T-helper 1 cell (primary cell): Measurements from ENCODE around the gene FAAH2.
"Not testable (repeated sequence)": the region's sequence is repeated elsewhere in the genome, so short reads cannot be mapped to it uniquely, and the experiment has no call there.

Source experiments
- DNase-seq, 5 donors: peaks; one replicate each; pipeline ENCODE4 v3.0.0-alpha.2; 2012 to 2020
- total RNA-seq, 4 donors: gene quantifications; one replicate each; lab custom pipeline; 2026; lab: John Stamatoyannopoulos, UW

Gene FAAH2, protein sequence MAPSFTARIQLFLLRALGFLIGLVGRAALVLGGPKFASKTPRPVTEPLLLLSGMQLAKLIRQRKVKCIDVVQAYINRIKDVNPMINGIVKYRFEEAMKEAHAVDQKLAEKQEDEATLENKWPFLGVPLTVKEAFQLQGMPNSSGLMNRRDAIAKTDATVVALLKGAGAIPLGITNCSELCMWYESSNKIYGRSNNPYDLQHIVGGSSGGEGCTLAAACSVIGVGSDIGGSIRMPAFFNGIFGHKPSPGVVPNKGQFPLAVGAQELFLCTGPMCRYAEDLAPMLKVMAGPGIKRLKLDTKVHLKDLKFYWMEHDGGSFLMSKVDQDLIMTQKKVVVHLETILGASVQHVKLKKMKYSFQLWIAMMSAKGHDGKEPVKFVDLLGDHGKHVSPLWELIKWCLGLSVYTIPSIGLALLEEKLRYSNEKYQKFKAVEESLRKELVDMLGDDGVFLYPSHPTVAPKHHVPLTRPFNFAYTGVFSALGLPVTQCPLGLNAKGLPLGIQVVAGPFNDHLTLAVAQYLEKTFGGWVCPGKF
- 20.6 to 32.9 (median 25.8) reads per million in 4 donors for total RNA-seq

DNA sequence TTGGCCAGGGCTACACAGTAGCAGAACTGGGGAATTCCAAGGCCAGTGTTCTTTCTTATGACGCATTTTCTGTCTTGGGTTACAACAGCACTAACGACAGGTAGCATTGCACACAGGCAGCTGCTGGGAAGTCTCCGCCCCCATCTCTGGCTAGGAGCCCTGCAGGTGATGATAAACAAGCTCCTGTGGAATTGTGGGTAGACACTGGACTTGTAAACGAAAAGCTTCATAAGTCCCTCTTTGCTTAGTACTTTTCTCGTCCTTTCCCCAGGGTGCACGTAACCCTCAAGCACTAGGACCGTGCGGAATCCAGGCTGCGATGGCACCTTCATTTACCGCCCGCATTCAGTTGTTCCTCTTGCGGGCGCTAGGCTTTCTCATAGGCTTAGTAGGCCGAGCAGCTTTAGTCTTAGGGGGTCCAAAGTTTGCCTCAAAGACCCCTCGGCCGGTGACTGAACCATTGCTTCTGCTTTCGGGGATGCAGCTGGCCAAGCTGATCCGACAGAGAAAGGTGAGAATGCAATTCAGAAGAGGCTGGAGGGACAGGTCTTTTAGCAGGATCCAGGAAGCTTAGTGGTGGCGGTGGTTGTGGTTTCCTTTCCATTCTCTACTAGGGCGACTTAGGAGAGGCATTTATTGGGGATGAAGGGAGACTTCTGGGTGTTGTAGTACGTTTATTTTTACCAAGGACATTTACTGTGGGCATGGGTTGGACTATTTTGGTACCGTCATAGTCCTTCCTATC is at the start of gene FAAH2:
TSS of gene FAAH2 (plus strand) at position 200 of the 745 bp plus-strand sequence. CDS start at position 320, 120 bp downstream.
- DNase-seq: peak; percentile 51 to 83 (median 65)

GRCh38 chrX:57241967-57242366 is 44.5 kb upstream of the FAAH2 start:
- no peak for DNase-seq

DNA sequence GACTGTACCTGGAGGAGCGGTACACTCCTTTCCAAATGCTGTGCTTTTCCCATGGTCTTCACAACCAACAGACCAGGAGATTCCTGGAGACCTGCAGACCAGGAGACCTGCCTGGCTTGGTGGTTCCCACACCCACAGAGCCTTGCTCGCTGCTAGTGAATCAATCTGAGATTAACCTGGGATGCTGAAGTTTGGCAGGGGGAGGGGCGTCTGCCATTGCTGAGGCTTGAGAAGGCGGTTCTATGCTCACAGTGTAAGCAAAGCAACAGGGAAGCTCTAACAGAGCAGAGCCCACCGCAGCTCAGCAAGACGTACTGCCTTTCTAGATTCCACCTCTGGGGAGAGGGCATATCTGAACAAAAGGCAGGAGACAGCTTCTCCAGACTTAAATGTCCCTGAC is 34.5 kb upstream of the FAAH2 start:
- no peak for DNase-seq

GRCh38 chrX:57265126-57265525 is 21.4 kb upstream of the FAAH2 start:
- DNase-seq: no peak

- DNase-seq: no peak
Measured at GRCh38 chrX:57266275-57266674, 20.2 kb upstream of the FAAH2 start.

DNA sequence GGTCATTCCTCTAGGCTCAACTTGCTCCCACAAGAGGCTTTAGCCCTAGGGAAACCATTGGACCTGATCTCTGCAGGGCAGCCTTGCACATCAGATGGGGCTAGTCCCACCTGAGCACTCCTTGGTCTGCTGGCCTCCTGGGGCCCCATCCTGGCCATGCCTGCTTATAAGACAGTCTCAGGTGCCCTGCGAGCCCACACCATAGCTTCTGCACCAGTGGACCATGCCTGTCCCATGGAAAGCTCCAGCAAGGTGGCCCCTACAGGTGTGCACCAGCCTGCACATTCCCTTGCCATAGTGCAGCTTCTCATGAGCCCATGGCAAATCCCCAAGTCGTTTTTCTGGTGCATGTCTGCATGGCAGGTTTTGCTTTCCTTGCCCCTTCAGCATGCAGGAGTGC is 19.6 kb upstream of the FAAH2 start:
- no peak for DNase-seq

DNA sequence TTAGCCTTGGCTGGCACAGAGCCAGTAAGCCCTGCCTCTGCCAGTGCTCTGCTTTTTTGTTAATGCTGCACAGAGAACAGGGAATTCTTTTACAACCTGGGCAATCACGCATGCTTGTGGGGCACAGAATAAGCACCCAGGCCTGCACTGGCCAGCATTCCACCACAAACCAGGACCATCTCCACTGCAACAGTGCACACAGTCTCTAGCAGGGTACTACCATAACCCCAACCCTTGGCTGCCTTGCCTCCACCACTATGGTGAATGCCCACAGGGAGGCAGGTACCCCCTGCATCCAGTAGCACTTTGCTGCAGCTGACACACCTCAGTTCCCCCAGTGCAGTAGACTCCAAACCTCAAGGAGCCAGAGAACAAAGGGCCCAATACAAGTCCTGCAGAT is 19.2 kb upstream of the FAAH2 start:
- no peak for DNase-seq

GRCh38 chrX:57270980-57271379 is 15.5 kb upstream of the FAAH2 start:
- DNase-seq: no peak

DNA sequence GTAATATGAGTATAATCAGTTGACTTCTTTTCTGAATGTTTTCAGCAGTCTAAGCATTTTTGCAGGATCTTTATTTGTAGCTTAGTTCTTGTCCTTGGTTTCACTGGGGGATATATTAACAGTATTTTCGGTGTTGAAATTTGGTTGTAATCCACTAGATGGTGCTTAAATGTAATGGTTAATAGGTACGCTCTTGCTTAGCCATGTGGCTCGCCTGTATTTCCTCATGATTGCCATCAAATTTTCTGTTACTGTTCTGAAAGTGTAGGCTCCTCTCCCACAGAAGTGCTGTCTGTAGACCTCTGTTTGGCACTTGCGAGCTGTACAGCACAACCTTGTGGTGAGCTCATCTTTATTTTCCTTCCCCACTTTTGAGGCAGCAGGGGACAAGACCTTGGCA is 3.9 kb upstream of the FAAH2 start:
- peak in 1 of 5 donors; percentile 51 for DNase-seq

DNA sequence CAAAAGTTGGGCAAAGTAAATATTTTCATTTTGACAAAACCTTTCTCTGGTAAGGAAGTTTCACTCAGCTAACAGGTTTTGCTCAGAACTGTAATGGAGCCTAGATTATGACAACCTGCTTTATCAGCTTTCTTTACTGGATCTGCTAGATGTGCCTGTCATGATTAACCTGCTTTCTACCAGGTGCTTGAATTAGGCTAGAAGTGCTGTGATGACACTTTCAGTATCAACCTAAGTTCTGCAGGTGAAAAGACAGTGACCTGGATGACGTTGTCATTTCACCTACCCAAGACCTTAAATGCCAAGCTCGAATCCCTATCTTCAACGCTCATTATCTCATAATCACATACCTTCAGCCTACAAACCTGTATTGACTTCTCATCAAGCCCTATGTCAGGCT is 1.5 kb upstream of the FAAH2 start:
- no peak for DNase-seq

GRCh38 chrX:57289089-57289488 is 2.6 kb downstream of the FAAH2 start:
- no peak for DNase-seq

DNA sequence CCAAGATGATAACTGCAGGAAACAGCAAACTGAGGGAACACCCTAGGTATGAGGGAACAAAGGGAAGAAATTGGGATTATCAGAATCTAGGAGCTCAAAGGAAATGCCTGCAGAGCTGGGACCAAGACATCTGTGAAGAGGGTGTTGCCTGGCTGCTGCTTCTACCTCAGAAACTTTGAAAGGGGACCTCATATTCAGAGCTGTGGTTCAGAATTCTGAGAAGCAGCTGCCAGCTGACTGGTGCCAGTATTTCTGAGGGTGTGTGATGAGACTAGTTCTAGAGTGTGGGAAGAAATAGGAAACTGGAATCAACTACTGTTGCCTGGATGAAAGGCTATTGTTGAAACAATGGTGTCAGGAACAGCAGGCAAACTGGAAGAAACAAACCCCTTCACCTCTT is 8.5 kb downstream of the FAAH2 start:
- peak in 1 of 5 donors; percentile 36 for DNase-seq

GRCh38 chrX:57295679-57296078 is 9.2 kb downstream of the FAAH2 start:
- DNase-seq: not testable (repeated sequence)

DNA sequence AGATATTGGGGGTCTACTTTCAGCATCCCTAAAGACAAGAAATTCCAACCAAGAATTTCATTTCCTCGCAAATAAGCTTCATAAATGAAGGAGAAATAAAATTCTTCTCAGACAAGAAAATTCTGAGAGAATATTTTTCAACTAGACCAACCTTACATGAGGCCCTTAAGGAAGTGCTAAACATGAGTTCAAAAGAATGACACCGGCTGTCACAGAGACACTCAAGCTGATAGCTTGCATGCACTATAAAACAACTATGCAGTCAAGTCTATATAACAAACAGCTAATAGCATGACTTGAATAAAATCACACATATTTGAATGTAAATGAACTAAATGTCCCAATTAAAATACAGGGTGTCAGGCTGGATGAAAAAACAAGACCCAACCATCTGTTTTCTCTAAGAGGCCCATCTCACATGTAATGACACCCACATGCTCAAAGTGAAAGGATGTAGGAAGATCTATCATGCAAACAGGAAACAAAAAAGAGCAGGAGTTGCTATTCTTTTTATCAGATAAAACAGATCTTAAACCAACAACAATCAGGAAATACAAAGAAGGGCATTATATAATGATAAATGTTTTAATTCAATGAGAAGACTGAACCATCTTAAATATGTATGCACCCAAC is 27.2 kb downstream of the FAAH2 start:
- DNase-seq: no peak

- DNase-seq: peak in 1 of 5 donors; percentile 4
Measured at GRCh38 chrX:57329008-57329407, 42.5 kb downstream of the FAAH2 start.

- DNase-seq: not testable (repeated sequence)
Measured at GRCh38 chrX:57335790-57336189, 49.3 kb downstream of the FAAH2 start.

- DNase-seq: peak in 1 of 5 donors; percentile 12
Measured at GRCh38 chrX:57353472-57354132, 67.1 kb downstream of the FAAH2 start.

GRCh38 chrX:57364145-57364544 is 77.6 kb downstream of the FAAH2 start:
- DNase-seq: no peak

DNA sequence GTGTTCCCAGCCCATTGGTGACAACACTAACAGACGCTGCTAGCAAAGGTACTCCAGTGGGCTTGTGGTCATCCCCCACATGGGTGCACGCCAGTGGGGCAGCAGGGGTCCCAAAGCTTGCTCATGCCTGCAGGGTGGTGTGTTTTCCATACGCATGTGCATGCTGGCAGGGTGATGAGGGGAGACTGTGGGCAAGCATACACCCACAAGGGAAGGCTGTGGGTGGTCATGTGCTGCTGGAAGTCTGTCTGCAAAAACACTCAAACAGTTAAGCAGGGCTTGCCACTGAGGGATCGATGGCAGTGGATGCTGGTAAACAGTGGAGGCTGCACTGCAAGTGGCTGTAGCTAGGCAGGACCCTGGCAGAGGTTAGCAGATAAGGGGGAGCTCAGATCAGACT is 79.9 kb downstream of the FAAH2 start:
- no peak for DNase-seq

GRCh38 chrX:57367649-57368048 is 81.1 kb downstream of the FAAH2 start:
- no peak for DNase-seq

DNA sequence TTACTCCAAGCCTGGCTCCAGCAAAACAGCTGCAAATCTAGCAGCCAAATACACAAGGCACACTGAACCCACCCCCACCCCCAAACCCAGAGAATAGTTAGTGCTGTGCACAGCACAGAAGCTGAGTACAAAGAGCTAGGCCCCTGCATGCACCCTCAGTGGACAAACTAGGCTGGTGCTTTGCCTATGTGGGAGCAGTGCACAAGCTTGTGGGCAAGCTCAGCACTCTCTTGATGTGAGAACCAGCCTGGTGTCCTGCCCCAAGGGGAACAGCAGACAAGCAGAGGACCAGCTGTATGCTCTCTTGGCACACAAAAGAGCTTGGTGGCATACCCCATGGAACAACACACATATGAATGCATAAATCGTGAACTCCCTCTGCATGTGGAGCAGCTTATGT is 81.7 kb downstream of the FAAH2 start:
- no peak for DNase-seq

DNA sequence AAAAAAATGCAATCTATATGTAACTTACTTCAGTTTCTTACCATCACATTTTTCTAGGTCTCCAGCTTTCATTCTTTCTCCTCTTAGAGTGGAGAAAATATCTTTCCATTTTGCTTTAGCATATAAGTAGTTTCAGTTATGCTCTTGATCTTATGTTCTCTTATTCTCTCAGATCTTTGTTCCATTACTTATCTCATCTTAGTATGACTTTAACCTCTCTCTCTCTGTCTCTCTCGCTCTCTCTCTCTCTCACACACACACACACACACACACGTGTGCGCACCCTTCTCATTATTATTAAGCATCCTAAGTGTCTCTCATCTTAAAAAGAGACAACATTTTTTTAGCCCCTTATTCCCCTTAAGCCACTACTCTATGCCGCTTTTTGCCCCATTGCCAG is 92.8 kb downstream of the FAAH2 start:
- DNase-seq: peak in 1 of 5 donors; percentile 33
